Measurements from ENCODE around the gene MLLT3.
A peak's percentile ranks its signal among the peaks of the same experiment; 100 is the strongest.
"Not testable (repeated sequence)": the region's sequence is repeated elsewhere in the genome, so short reads cannot be mapped to it uniquely, and the experiment has no call there.

Gene MLLT3

GRCh38 chr9:20597862-20598261, 24.4 kb downstream of the MLLT3 start:
- no peak for DNase-seq (ENCODE audit: low read depth in 3 of 3)

GRCh38 chr9:20594608-20595007, 27.7 kb downstream of the MLLT3 start:
- no peak for DNase-seq (ENCODE audit: low read depth in 3 of 3)

- DNase-seq (ENCODE audit: low read depth in 3 of 3): no peak
Measured at GRCh38 chr9:20593537-20593936, 28.8 kb downstream of the MLLT3 start.

- no peak for DNase-seq (ENCODE audit: low read depth in 3 of 3)
Measured at GRCh38 chr9:20593105-20593504, 29.2 kb downstream of the MLLT3 start.

GRCh38 chr9:20592673-20593072, 29.6 kb downstream of the MLLT3 start:
- DNase-seq (ENCODE audit: low read depth in 3 of 3): no peak

GRCh38 chr9:20591223-20591622, 31.1 kb downstream of the MLLT3 start:
- no peak for DNase-seq (ENCODE audit: low read depth in 3 of 3)

- DNase-seq (ENCODE audit: low read depth in 3 of 3): no peak
Measured at GRCh38 chr9:20584968-20585643, 37.2 kb downstream of the MLLT3 start.

- DNase-seq (ENCODE audit: low read depth in 3 of 3): not testable (repeated sequence)
Measured at GRCh38 chr9:20583088-20583487, 39.2 kb downstream of the MLLT3 start.

- DNase-seq (ENCODE audit: low read depth in 3 of 3): no peak
Measured at GRCh38 chr9:20582150-20582549, 40.1 kb downstream of the MLLT3 start.

GRCh38 chr9:20580673-20581072, 41.6 kb downstream of the MLLT3 start:
- DNase-seq (ENCODE audit: low read depth in 3 of 3): no peak

- no peak for DNase-seq (ENCODE audit: low read depth in 3 of 3)
Measured at GRCh38 chr9:20579524-20580314, 42.6 kb downstream of the MLLT3 start.

- no peak for DNase-seq (ENCODE audit: low read depth in 3 of 3)
Measured at GRCh38 chr9:20573023-20573422, 49.3 kb downstream of the MLLT3 start.

- no peak for DNase-seq (ENCODE audit: low read depth in 3 of 3)
Measured at GRCh38 chr9:20570756-20571155, 51.5 kb downstream of the MLLT3 start.

- no peak for DNase-seq (ENCODE audit: low read depth in 3 of 3)
Measured at GRCh38 chr9:20570087-20570486, 52.2 kb downstream of the MLLT3 start.

GRCh38 chr9:20569525-20569924, 52.8 kb downstream of the MLLT3 start:
- no peak for DNase-seq (ENCODE audit: low read depth in 3 of 3)

- no peak for DNase-seq (ENCODE audit: low read depth in 3 of 3)
Measured at GRCh38 chr9:20568400-20568799, 53.9 kb downstream of the MLLT3 start.

- DNase-seq (ENCODE audit: low read depth in 3 of 3): no peak
Measured at GRCh38 chr9:20566401-20566800, 55.9 kb downstream of the MLLT3 start.

GRCh38 chr9:20564650-20565049, 57.6 kb downstream of the MLLT3 start:
- DNase-seq (ENCODE audit: low read depth in 3 of 3): no peak

- no peak for DNase-seq (ENCODE audit: low read depth in 3 of 3)
Measured at GRCh38 chr9:20563917-20564316, 58.4 kb downstream of the MLLT3 start.

- DNase-seq (ENCODE audit: low read depth in 3 of 3): no peak
Measured at GRCh38 chr9:20562051-20562450, 60.2 kb downstream of the MLLT3 start.

GRCh38 chr9:20561531-20561930, 60.8 kb downstream of the MLLT3 start:
- DNase-seq (ENCODE audit: low read depth in 3 of 3): no peak

GRCh38 chr9:20559231-20559890, 62.9 kb downstream of the MLLT3 start:
- DNase-seq (ENCODE audit: low read depth in 3 of 3): no peak

- DNase-seq (ENCODE audit: low read depth in 3 of 3): peak; percentile 12 to 28 (median 14)
Measured at GRCh38 chr9:20558566-20559016, 63.7 kb downstream of the MLLT3 start.
